T-helper 2 cell treated with Interferon-gamma antibody and Interleukin-4, amounts not matched to agents 5 μg/mL and 100 μg/mL, for 36 hours (primary cell): ENCODE results near the gene SIMC1.
A peak's percentile ranks its signal among the peaks of the same experiment; 100 is the strongest.
"Not testable (repeated sequence)": the region's sequence is repeated elsewhere in the genome, so short reads cannot be mapped to it uniquely, and the experiment has no call there.

Experiments used
- DNase-seq: peaks from one replicate; pipeline ENCODE4 v3.0.0; 2021; ENCODE audit warnings: low spot score
- H3K27ac Mint-ChIP-seq: one replicate; pipeline ENCODE4 v1.8.0; 2021; ENCODE audit warnings: mild to moderate bottlenecking, mixed read lengths
- H3K27me3 Mint-ChIP-seq: one replicate; pipeline ENCODE4 v1.8.0; 2021; ENCODE audit warnings: low read depth, mixed read lengths
- H3K36me3 Mint-ChIP-seq: one replicate; pipeline ENCODE4 v1.8.0; 2021; ENCODE audit warnings: low read depth, mixed read lengths
- H3K4me1 Mint-ChIP-seq: one replicate; pipeline ENCODE4 v1.8.0; 2021; ENCODE audit warnings: low read depth, mixed read lengths
- H3K4me3 Mint-ChIP-seq: one replicate; pipeline ENCODE4 v1.8.0; 2022; ENCODE audit warnings: mild to moderate bottlenecking, moderate library complexity, mixed read lengths
- H3K9me3 Mint-ChIP-seq: one replicate; pipeline ENCODE4 v1.8.0; 2021; ENCODE audit warnings: mixed read lengths

Gene SIMC1

DNA sequence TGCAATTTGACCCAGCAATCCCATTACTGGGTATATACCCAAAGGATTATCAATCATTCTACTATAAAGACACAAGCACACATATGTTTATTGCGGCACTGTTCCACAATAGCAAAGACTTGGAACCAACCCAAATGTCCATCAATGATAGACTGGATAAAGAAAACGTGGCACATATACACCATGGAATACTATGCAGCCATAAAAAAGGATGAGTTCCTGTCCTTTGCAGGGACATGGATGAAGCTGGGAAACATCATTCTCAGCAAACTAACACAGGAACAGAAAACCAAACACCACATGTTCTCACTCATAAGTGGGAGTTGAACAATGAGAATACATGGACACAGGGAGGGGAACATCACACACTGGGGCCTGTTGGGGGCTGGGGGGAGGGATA, 39.9 kb upstream of the SIMC1 start:
- H3K27me3 Mint-ChIP-seq, result peaks cover 28% of the 10 kb centered on the region
- H3K36me3 Mint-ChIP-seq, result not testable (repeated sequence)

DNA sequence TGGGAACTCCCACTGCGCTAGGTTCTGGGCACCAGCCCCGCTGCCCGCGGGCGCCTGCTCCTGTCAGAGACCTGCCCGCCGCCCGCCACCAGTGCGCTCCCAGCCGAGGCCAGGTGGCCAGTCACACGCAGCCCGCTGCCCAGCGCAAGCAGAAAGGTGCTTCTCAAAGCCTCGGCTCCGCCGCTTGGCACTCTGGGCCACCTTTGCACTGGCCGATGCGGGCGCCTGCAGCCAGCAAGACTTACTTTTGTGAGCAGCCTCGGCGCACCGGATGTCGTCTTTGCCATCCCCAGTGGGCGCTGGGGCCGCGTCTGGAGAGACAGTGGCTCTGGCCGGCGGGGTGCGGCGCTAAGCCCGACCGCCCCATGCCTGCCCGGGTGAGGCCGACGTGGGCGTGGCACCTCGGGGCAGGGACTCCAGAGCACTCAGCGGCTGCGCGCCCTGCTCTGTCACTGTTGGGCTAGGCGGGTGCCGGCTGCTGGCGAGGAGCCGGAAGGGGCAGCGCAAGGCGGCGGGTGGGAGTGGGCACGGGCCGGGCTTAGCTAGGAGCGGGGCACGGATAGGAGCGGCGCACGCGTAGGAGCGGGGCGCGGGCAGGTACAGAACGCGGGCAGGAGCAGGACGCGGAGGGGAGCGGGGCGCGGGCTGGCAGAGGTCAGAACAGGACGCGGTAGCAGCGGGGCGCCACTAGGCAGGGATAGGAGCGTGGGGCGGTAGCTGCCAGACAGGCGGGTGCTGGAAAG, 39.1 kb upstream of the SIMC1 start:
- H3K27me3 Mint-ChIP-seq, result peaks cover 25% of the 10 kb centered on the region
- H3K27ac Mint-ChIP-seq, H3K9me3 Mint-ChIP-seq, DNase-seq, H3K4me1 Mint-ChIP-seq, H3K36me3 Mint-ChIP-seq: not testable (repeated sequence)
- H3K4me3 Mint-ChIP-seq, result peak overlapping the region; percentile 55

More for the DNA sequence above, 39.9 kb upstream of the SIMC1 start:
- not testable (repeated sequence) for H3K4me3 Mint-ChIP-seq, DNase-seq, H3K4me1 Mint-ChIP-seq, H3K9me3 Mint-ChIP-seq, H3K27ac Mint-ChIP-seq

DNA sequence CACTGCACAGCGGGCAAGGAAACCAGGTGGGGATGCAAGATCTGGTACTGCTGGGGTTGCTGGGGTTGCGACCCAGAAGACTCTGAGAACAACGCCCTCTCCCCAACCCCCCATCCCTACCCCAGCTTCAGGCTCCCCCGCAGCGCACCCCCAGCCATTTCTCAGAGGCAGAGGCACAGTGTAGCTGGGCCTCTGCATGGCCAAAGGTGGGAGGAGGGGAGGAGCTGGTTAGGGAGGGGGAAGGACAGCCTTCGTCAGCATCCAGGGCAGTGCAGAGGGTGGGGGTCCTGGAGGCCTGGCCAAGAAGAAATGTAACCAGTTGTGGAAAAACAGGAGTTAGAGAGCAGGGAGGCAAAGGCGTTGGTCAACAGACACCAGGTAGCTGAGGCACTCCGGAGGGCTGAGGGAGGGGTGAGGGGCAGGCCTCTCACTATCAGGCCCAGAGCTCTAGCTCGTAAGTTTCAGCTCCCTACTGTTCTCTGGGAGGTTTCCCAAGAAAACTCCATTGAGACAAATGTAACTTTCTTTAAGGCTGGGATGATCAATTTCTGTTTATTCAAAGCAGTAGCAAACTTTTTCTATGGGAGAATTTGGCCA, 38.3 kb upstream of the SIMC1 start:
- DNase-seq, H3K27ac Mint-ChIP-seq, H3K9me3 Mint-ChIP-seq, H3K36me3 Mint-ChIP-seq, H3K4me1 Mint-ChIP-seq, H3K4me3 Mint-ChIP-seq: not testable (repeated sequence)
- H3K27me3 Mint-ChIP-seq, result peaks cover 28% of the 10 kb centered on the region

DNA sequence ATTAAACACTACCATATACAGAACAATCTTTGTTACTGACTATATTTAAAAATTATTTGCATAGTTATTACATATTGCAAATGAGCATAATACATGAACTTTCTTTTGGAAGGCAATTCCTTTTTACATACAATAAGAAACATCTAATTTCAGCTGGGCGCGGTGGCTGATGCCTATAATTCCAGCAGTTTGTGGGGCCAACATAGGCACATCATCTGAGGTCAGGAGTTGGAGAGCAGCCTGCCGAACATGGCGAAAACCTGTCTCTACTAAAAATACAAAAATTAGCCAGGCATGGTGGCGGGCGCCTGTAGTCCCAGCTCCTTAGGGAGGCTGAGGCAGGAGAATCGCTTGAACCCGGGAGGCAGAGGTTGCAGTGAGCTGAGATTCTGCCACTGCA, 36.4 kb upstream of the SIMC1 start:
- Mint-ChIP-seq H3K27ac (no peak overlapping the region), H3K4me1 (no peaks in the 10 kb centered on the region), H3K4me3 (no peak overlapping the region), H3K27me3 (peaks cover 22% of the 10 kb centered on the region), H3K36me3 (no peaks in the 10 kb centered on the region), H3K9me3 (no peaks in the 10 kb centered on the region)
- no peak for DNase-seq

DNA sequence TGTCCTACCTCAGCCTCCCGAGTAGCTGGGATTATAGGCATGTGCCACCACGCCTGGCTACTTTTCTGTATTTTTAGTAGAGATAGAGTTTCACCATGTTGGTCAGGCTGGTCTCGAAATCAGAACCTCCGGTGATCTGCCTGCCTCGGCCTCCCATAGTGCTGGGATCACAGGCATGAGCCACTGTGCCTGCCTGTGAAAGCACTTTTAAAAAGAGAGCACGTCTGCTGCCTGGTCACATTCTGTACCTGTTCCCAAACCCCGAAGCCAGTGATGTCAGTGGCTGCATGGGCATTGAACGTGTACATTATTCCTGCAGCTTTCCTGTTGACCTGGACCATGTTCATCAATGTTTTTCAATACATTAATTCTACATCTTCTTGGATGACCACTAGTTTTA, 35.1 kb upstream of the SIMC1 start:
- DNase-seq, result no peak
- H3K4me1 Mint-ChIP-seq, result no peaks in the 10 kb centered on the region
- H3K36me3 Mint-ChIP-seq, result no peaks in the 10 kb centered on the region
- no peak overlapping the region for H3K4me3 Mint-ChIP-seq
- peaks cover 14% of the 10 kb centered on the region for H3K27me3 Mint-ChIP-seq
- H3K27ac Mint-ChIP-seq, result no peak overlapping the region
- H3K9me3 Mint-ChIP-seq, result no peaks in the 10 kb centered on the region

DNA sequence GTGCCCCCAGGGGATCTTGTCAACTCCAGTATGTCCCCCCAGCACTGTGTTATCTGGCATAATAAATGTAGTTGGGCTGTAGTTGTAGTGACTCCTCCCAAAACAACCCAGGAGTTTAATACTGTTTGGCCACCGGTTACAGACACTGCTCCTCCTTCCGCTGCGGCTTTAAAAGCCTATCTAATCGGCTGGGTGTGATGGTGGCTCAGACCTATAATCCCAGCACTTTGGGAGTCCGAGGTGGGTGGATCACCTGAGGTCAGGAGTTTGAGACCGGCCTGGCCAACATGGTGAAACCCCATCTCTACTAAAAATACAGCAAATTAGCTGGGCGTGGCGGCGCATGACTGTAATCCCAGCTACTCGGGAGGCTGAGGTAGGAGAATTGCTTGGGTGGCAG, 34.7 kb upstream of the SIMC1 start:
- not testable (repeated sequence) for H3K4me3 Mint-ChIP-seq, H3K27ac Mint-ChIP-seq, H3K36me3 Mint-ChIP-seq, H3K9me3 Mint-ChIP-seq, DNase-seq, H3K4me1 Mint-ChIP-seq
- H3K27me3 Mint-ChIP-seq, result peaks cover 14% of the 10 kb centered on the region

DNA sequence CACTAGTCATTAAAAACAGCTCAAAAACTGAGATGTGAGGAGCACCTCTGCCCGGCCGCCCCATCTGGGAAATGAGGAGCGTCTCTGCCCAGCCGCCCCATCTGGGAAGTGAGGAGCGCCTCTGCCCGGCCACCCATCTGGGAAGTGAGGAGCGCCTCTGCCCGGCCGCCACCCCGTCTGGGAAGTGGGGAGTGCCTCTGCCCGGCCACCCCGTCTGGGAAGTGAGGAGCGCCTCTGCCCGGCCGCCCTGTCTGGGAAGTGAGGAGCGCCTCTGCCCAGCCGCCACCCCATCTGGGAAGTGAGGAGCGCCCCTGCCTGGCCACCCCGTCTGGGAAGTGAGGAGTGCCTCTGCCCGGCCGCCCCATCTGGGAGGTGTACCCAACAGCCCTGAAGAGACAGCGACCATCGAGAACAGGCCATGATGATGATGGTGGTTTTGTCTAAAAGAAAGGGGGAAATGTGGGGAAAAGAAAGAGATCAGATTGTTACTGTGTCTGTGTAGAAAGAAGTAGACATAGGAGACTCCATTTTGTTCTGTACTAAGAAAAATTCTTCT, 23.7 kb upstream of the SIMC1 start:
- H3K9me3 Mint-ChIP-seq, H3K36me3 Mint-ChIP-seq, DNase-seq, H3K4me3 Mint-ChIP-seq, H3K27ac Mint-ChIP-seq, H3K4me1 Mint-ChIP-seq: not testable (repeated sequence)
- peaks cover 20% of the 10 kb centered on the region for H3K27me3 Mint-ChIP-seq

DNA sequence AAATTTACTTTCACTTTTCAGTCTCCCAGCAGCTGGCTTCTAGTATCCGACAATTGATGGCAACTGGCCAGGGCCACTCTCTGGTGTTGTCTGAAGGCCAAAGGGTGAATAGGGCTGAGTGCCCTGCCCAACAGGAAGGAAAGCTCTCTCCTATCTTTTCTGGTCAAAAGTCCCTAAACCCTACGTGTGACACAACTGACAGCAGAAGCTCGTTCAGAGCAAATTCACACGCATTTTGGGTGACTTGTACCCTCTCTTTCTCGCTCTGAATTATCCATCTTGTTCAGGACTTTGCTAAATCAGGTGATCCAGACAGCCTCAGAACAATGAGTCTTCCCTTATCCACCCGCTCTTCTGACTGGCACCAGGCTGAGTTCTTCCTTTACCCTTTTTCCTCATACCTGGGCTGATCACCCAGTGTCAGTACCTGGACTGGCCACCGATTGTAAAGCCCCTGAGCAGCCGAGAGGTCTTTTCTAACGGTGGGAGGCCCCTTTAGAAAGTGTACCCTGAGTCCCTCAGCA, 21.8 kb upstream of the SIMC1 start:
- H3K36me3 Mint-ChIP-seq, H3K4me1 Mint-ChIP-seq, H3K9me3 Mint-ChIP-seq, H3K27ac Mint-ChIP-seq, DNase-seq: not testable (repeated sequence)
- H3K27me3 Mint-ChIP-seq, result peaks cover 17% of the 10 kb centered on the region
- H3K4me3 Mint-ChIP-seq, result peak overlapping the region; percentile 16

DNA sequence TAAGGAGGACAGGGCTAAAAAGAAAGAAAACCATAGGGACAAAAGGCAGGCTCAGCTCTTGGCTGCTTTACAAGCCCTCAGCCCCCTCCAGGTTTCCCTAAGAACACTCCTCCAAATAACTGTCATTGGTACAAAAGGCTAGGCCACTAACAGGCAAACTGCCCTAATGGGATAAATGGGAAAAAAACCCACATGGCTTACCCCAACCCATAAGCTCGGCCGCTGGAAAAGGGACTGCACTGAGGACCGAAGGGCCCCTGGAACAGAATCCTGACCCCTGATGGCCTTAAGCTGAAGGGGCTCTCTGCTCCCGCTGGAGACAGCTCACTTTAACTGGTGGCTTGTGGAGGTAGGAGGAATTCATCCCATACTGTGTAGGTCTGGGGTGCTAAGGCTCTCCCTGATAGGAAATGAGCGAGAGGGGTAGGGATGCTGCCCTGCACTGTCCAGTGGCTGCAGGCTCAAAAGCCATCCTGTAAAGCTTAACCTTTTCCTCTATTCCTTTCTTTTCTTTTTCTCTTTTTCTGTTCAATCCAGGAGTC, 21.0 kb upstream of the SIMC1 start:
- not testable (repeated sequence) for H3K27ac Mint-ChIP-seq, DNase-seq, H3K4me3 Mint-ChIP-seq, H3K36me3 Mint-ChIP-seq, H3K9me3 Mint-ChIP-seq, H3K4me1 Mint-ChIP-seq
- H3K27me3 Mint-ChIP-seq, result peaks cover 14% of the 10 kb centered on the region

DNA sequence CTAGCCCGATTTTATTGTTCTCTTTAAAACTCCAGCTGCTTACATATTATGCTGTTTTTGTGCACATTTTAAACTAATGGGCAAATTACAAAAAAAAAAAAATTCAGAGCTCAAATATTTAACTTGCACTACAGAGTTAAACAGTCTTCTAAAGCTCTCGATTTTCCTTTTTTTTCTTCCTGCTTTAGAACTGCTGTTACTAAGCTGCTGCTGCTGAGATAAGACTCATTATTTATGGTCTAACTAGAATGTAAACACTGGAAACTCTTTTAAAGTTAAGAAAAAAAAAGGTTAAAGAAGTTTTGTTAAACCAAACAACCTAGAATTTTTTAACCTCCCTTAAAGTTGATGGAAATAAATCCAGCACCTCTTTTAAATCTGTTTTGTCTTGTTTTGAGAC, 20.5 kb upstream of the SIMC1 start:
- H3K27ac Mint-ChIP-seq, H3K36me3 Mint-ChIP-seq, H3K4me3 Mint-ChIP-seq, H3K4me1 Mint-ChIP-seq, H3K9me3 Mint-ChIP-seq, DNase-seq: not testable (repeated sequence)
- peaks cover 14% of the 10 kb centered on the region for H3K27me3 Mint-ChIP-seq

DNA sequence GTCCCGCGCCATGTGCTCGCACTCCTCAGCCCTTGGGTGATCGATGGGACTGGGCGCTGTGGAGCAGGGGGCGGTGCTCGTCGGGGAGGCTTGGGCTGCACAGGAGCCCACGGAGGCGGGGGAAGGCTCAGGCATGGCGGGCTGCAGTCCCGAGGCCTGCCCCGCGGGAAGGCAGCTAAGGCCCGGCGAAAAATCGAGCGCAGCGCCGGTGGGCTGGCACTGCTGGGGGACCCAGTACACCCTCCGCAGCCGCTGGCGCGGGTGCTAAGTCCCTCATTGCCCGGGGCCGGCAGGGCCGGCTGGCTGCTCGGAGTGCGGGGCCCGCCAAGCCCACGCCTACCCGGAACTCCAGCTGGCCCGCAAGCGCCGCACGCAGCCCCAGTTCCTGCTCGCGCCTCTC, 16.2 kb upstream of the SIMC1 start:
- H3K9me3 Mint-ChIP-seq, result not testable (repeated sequence)

DNA sequence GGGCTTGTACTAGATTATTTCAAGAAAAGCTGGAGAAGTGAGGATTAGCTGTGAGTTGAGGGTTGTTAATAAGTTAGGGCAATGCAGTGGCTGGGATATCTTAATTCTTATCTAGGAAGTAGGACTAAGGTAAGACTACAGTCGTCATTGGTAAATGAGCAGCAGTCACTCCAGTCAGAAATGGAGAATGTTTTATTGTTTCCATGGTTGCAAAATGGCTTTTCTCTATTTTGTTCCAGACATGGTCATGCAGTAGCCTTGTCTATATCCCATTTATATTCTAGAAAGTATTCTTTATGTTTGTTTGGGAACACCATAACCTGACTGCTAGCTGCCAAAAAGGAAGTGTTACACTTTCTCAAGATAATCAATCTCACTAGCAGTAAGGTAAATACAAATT, 9.9 kb upstream of the SIMC1 start:
- not testable (repeated sequence) for H3K9me3 Mint-ChIP-seq, H3K27me3 Mint-ChIP-seq, H3K4me1 Mint-ChIP-seq, DNase-seq, H3K36me3 Mint-ChIP-seq, H3K4me3 Mint-ChIP-seq, H3K27ac Mint-ChIP-seq

More for the DNA sequence above, 16.2 kb upstream of the SIMC1 start:
- H3K27ac Mint-ChIP-seq, H3K4me3 Mint-ChIP-seq, H3K4me1 Mint-ChIP-seq, H3K27me3 Mint-ChIP-seq, H3K36me3 Mint-ChIP-seq, DNase-seq: not testable (repeated sequence)

DNA sequence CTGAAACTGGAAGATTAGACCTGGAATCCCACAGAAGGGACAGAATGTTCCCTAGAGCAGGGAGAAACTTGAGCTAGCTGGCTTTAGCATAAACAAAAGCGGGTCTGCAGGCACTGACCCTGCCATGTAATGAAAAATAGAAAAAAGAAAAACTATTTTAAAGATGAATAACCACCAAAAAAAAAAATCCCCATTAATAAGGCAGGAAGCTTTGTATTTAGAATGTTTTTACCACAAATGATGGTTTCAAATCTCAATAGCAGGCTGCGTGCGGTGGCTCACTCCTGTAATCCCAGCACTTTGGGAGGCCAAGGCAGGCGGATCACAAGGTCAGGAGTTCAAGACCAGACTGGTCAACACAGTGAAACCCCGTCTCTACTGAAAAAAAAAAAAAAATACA, 5.0 kb upstream of the SIMC1 start:
- not testable (repeated sequence) for DNase-seq, H3K36me3 Mint-ChIP-seq, H3K4me3 Mint-ChIP-seq, H3K9me3 Mint-ChIP-seq, H3K27ac Mint-ChIP-seq, H3K27me3 Mint-ChIP-seq, H3K4me1 Mint-ChIP-seq

DNA sequence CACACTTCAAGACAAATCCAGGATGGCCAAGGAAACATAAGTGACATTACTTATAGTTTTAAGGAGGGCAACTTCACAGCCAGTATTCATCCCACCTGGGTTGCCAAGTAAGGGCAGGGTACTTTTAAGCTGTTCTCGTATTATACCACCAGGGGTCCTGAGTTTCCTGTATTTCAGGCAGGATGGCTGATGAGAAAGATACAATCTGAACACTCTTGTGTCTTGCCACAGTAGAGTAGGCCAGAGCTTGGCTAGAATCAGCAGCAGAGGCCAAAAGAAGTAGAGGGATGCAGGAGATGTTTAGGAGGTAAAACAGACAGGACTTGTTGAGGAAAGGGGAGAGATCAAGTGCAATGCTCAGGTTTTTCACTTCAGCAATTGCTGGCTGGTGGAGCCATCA, 3.1 kb upstream of the SIMC1 start:
- H3K27me3 Mint-ChIP-seq, H3K27ac Mint-ChIP-seq, H3K36me3 Mint-ChIP-seq, H3K4me1 Mint-ChIP-seq, H3K9me3 Mint-ChIP-seq, H3K4me3 Mint-ChIP-seq: not testable (repeated sequence)
- peak; percentile 26 for DNase-seq
